GM19193 (cell line): Measurements from ENCODE around the gene PIEZO2.

Source experiments
- POLR2A ChIP-seq: IDR thresholded peaks from 4 replicates; pipeline ENCODE4 v1.6.1; 2011; ENCODE audit not compliant: insufficient read depth, insufficient read length; ENCODE audit errors: extremely low read depth

The PIEZO2 gene

DNA sequence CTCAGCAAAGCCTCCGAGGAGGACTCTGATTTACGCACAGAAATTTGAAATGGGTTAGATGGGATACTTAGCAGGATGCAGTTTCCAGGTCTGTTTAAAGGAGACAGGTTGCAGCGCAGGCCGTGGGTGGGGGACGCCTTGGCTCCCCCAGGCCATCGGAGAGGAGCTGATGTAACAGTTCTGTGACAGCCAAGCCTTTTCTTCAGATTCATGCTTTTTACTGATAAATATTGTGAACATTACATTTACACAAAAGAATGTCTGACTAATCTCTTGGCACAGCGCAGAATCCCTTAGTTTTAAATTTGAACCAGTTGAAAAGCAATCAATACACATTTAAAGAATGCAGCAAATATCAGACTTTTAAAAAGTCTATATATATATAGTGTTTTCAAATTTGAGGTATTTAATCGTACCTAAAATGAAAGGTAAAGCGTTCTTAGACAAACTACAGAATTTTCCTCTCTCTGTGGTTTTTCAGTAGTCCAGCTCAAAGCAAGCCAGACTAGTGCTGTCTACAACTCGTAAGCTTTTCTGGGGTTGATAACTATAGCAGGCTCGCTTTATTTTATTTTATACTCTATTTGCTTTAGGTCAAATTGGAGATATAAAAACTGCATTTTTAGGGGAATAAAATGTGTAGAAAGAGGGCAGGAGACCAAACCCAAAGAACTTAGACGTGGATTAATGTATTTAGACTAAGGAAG is 221.9 kb downstream of the PIEZO2 start:
- TF ChIP-seq POLR2A, result no peak

DNA sequence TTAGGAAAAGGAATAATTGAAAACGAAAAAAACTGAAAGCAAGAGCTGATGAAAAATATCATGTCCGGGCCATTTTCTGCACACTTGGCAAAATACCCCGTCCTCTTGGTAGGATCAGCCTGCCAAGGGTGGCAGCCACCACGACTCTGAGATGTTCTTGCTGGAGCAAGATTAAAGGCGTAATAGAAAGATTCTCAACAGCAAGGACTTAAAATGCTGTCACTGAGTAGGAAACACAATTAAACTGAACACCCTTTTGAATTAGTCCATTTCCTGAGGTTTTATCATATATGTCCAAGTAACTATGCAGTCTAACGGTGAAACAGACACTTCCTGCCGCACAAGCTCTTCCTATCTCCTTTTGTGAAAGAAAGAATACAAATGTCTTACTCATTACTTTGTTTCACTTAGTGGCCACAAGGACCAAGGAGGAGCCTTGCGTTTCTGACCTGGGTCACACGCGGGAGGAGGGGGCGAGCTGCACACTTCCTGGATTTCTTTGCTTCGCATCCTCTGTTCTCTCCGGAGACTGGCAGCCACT is 222.7 kb downstream of the PIEZO2 start:
- TF ChIP-seq POLR2A, result no peak

DNA sequence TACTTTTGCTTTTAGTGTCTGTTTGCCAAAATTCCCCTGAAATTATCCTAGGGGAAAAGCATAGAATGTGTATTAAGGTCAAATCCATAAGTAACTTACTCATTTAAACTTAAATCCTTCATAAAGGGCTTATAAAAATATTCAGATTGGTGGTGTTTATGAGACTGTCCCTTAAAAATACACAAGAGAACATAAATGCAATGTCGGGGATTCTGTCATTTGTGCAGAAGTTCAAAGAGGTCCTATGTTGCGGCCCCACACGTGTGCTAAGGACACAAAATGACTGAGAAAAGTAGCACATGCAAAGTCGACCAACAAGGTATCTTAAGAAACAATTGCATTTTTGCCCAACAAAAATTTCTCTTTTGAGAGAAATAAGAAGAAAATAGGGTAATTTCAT is 225.1 kb downstream of the PIEZO2 start:
- TF ChIP-seq POLR2A, result no peak

DNA sequence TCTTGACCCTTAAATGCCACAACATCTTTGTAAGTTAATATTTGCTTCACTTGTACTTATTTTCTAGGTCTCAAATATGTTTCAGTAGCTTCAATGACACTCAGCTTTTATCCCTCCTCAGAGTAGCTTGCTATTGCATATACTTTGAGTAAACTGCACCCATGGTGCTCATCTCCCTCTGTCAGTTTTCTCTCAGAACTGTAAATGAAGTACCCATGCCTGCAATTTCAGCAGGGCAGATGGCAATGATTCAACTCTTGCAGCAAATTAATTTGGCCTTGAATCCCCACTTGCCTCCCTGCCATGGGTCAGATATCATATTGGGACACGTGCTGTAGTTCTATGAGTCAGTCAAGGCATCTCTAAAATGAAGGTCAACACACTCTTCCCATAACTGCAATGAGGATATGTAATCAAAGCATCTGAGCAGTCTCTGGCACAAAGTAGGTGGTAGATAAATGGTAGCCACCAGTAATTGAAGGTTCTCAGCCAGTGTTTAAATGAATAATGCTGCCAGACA is 225.8 kb downstream of the PIEZO2 start:
- no peak for TF ChIP-seq POLR2A

DNA sequence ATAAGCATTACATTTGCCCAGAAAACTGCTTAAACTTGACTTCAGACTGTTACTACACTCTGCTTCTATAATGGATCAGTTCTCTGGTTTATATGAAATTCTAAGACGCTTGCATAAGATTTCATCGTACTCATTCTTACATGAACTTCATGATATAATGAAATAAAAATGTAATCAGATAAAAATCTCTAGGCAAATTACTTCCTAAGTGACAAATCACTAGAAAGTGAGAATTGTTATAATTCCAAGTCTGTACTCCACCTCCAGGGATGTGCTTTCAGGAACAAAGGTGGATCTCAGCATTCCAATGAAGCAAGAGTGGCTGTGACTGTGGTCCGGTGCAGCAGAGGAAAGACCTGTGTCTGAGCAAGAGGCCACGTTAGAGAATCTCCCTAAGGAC is 226.2 kb downstream of the PIEZO2 start:
- TF ChIP-seq POLR2A, result no peak

DNA sequence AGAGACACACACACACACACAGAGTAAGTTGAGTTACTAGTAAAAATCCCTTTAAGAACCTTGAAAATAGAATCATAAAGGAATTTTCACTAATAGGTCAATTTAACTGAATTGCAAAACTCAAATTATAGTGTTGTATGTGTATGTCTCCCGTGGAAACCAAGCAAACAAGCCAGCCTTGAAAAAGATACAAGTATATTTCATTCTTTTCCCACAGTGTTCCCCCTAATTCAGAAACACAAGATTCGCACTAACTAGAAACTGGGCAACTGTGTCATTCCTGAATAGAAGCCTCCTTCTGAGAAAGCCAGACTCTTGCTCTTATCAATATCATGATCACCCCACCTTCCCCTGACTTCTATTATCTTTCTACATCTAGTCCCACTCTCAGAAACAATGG is 229.5 kb downstream of the PIEZO2 start:
- TF ChIP-seq POLR2A, result no peak

DNA sequence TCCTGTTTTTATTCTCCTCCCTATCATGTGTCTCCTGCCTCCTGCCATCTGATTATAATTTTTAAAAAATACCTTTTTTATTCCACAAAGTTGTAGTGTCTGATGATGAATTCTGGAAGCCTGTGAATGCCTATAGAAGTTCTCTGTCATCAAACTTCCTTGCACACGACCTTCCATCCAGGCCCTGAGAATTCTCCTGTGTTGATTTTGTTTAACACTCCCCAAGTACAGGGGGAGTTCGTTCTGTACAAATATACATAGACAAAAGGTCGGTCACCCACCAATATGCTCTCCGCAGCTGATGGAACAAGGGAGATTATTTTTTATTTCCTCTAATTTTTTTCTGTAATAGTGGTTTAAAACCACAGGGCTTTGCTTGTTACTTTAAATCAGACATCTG is 232.5 kb downstream of the PIEZO2 start:
- TF ChIP-seq POLR2A, result no peak

DNA sequence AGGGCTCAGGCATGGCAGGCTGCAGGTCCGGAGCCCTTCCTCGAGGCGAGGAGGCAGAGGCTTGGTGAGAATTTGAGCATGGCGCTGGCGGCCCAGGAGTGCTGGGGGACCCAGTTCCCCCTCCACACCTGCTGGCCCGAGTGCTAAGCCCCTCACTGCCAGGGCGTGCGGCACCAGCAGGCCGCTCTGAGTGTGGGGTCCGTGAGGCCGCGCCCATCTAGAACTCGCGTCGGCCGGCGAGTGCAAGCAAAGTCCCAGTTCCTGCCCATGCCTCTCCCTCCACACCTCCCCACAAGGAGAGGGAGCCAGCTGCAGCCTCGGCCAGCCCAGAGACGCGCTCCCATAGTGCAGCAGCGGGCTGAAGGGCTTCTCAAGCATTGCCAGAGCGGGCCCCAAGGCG is 233.0 kb downstream of the PIEZO2 start:
- no peak for TF ChIP-seq POLR2A

DNA sequence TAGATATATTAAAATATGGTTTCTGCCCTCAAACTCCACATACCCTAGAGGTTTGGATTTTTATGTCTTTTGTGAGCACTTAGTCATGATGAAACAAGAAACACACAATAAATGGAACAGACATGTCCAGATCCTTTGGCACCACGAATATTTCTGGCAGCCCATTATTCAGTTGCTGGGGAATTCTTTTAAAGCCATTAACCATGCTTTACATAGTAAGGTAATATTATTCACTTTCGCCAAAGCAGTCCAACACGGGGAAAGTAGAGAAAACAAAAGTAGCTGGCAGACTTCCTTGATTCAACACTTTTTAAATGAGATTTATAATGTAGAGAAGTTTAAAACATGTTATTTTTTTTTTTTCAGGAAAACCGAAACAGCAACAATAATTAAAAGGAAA is 235.4 kb downstream of the PIEZO2 start:
- TF ChIP-seq POLR2A, result no peak

DNA sequence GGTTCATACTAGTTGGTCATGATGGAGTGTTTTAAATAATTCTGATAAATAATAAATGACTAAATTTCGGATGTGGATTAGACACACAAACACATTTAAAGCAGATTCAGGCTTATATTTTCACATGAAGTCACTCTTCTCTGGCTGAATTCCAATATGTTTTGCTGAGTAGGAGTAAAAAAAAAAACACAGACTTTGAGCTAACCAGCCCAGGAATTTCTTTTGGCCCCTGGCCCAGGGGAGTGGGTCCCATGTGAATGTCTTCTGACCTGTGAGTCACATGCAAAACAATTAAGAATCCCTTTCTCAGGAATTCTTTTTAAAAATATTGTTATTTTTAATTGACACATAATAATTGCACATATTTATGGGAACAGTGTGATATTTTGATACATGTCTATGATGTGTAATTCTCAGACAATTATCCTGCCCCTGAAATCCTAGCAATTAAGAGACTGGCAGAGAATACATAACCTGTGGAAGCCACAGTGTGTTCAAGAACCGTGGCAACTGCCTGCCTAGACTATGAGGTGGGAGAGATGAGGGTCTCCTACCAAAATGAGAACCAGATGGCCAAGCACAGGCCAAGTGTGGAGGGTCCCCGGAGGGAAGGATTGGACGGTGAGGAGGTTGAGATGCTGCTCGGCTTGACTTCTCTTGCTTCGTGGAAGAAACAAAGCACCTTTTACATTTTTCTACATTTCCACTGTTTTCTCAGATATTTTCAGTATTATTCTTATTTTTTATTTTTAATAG is 236.4 kb downstream of the PIEZO2 start:
- no peak for TF ChIP-seq POLR2A

DNA sequence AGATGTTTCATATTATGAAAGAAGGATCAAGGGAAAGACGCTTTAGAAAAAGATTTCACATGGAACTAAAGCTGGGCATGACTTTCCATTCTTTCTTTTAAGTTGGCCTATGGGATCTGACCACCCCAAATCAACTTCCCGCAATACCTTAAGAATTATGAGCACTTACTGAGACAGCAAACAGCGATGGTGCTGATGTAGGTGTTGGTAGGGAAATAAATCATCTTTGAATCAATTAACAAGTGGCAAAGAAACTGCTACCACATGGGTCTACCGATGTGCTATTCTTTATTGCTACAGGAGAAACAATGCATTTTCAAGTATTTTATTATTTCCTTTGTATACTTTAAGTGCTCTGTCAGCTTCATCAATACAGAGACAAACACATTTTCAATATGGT is 239.6 kb downstream of the PIEZO2 start:
- no peak for TF ChIP-seq POLR2A

DNA sequence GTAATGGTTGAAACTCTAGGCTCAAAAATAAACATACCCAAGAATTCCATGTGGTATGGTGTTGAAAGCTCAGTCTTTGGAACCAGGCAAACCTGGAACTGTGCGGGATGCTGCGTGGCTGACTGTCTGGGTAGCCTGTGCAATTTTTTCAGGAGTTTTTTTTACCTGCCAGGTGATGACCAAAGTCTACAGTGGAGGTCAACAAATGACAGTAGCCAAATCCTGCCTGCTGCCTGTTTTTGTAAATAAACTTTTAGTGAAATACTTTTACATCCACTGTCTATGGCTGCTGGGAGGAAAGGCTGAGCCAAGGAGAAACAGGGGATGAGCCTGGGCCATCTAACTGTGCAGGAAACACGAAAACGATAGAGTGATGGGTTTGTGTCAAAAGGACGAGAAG is 240.6 kb downstream of the PIEZO2 start:
- TF ChIP-seq POLR2A, result no peak

DNA sequence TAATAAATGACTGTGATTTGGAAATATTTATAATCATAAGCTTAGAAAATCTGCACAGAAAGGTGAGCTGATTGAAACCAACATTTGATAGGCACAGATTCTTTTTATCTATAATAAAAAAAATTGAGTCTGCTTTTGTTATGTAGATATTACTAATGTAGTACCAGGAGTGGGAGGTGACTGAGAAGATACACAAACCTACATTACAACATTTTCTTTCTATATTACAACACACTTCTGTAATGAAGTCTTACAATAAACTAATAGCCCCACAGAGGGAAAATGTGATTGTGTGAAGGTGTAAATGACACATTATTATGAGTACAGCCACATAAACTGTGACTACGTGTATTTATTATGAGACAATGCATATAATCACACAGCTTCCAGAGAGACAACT is 241.6 kb downstream of the PIEZO2 start:
- TF ChIP-seq POLR2A, result no peak

DNA sequence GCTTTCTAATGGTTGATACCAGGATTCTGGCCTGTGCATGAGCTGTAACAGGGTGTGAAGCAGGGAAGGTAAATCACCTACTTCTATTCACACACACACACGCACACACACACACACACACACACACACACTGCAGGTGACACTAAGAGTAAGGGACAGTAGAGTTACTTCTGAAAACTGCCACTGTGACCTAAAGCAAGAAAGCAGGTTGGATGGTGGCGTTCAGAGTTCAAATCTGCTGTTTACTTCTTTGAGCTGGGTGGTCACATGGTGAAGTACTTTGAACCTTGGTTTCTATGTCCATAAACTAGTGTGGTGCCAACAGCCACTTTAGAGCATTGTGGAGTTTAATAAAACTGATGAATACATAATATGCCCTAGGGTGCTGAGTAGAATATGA is 248.0 kb downstream of the PIEZO2 start:
- TF ChIP-seq POLR2A, result no peak

DNA sequence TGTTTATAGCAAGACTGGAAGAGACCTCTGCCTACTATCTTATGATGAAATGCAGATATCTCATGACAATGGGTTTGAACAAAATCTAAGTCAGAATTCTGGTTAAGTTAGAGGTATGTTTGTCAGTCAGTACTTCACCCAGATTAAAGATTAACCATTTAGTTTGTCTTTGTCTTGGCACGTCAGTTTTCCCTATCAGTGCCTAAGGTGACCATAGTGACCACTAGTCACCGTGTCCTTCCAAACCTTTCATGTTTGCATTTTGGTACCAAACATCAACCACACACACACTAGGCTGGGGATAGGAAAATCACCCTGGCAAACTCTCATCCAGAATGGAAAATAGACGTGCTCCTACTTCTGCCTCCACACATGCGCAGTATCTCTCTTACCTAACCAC is 248.9 kb downstream of the PIEZO2 start:
- TF ChIP-seq POLR2A, result no peak

DNA sequence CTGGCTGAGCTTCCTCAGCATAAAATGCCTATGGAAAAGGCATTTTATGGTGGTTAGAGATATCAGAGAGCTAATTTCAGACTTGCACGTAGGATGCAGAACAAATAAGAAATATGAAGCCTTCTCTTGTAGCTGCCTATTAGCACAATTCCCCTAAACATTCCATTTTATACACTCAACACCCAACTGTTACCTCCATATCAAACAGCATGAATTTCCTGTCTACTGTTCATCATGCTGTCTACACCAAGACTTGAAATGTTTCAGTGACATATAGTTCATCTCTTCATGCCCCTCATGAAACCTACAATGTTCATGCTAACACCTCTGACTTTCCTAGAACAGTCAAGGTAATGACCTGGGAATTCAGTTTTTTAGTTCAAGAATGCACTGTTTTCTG is 249.9 kb downstream of the PIEZO2 start:
- TF ChIP-seq POLR2A, result no peak
